Stimulated activated CD8-positive, alpha-beta memory T cell treated with anti-CD3 and anti-CD28 coated beads, Interleukin-4, amount 100 ng/mL, for 1 hour (primary cell): ENCODE data around the gene TEX48.

ENCODE experiments used
- DNase-seq, 2 donors: peaks; one replicate each; pipeline ENCODE4 v3.0.0-alpha.2; 2020; ENCODE audit warnings: low read depth in 2 of 2, low spot score in 1 of 2

TEX48 gene

DNA sequence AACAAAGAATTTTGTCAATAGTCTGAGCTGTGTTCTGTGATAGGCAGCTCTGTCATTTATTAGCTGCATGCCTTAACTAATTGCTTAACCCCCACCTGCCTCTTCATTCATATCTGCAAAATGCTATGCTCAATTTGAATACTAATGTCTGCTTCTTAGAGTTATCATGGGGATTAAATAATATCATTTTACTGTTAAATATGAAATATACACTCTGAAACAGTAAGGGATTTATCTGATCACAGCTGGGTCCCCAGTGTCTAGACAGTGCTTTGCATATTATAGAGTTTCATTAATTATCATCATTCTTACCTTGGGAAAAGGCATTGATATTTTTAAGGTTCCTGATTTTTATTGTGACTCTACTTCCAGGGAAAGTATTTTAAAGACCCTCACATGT is 12.0 kb downstream of the TEX48 start:
- DNase-seq = no peak

DNA sequence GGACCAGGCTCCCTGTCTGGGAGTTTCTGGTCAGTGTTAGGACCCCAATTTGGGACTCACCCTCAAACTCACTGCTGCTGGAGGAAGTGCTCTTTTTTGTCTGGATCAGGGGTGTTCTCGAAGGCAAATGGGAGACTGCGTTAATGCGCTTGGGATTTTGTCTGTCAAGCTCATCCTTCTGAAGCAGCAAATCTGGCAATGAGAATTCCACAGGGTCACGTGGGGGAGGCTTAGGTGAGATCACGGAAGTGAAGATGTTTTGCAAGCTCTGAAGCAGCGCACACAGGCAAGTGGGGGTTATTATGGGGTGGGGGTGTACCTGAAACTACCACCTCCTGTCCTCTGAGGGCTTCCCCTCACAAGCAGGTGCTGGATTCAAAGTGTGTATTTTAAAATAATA is 13.8 kb downstream of the TEX48 start:
- no peak for DNase-seq

DNA sequence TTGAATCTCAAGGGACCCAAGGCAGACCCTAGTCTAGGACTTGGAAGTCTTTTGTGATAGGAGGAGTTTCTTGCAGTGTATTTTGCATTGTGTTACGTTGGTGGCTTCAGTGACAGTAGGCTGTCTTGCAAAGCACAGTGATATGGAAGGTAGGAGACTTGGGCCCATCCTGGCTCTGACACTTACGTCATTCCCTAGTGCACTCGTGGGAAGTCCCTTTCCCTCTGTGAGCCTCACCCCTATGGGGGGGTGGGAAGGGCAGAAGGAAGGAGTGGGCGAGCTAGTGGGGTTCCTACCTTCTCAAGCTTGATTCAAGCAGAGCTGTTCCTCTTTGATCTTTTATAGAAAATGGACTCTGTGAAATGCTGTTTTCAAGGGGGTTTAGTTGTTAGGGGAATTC is 15.1 kb downstream of the TEX48 start:
- no peak for DNase-seq

DNA sequence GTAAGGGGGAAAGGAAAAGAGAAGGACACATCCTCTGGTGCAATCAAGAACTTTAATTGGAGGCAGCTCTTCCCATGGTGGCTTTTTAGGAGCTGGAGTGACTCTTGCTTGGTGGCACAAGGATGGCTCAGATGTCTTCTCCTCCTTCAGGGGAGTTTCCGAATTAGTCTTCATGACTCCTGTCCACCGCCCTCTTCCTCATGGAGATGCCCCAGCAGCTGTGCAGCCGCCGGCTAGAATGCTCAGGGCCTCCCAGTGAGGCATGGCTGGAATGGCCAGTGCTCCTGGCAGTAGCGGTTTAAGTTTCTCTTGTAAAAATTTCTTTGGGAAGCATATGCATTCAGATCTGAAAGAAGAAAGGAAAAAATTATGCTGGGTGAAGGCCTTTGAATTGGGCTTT is 15.6 kb downstream of the TEX48 start:
- DNase-seq = no peak

DNA sequence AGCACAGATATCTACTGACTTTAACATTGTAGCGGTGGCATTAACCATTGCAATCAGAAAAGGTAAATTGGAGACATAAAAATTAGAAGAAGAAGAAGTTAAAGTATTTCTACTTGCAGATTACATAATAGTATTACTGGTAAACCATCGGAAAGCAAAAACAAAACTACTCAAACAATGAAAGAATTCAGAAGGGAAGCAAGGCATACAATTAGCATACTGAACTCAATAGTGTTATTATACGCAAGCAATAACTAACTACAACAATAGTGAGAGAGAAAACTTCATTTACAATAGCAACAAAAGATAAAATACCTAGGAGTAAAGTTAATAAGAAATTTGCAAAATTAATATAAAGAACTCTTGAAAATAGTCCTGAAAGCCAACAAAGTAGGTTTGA is 17.8 kb downstream of the TEX48 start:
- DNase-seq = no peak

DNA sequence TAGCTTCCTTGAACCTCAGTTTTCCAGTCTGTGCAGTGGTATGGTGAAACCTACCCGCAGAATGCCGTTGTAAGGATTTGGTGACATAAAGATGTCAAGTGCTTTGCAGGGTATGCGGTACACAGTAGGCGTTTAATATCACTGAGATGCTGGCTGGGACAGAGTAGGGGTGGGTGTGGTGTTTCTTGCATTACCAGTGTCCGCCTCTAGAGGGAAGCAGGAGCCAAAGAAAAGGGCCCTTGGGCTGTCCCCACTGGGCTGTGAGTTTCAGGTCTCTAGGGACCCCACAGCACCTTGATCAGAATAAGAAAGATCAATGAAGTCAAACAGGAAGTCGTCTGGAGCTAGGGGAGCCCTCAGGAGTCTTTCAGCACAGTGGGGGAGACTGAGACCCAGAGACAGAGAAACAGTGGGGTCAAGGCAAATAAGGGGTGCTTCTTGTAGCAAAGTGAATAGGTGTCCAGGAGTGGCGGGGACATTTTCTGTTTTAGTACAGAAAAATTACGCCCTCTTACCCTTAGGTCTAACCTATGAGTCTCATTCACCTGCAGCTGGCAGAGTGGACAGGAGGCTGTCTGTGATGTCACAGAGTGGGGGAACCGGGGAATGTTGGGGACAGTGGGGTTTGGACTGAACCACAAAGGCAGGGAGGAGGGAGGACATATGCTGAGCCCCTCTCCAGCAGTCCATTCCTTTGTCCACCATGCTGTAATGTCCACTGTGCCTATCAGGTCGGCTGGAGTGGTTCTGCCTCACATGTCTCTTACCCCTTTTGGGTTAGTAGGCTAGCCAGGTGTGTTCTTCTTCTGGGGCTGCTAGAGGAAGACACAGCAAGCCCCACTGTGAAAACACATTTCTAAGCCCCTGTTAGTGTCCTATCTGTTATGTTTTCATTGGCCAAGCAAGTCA is 19.7 kb downstream of the TEX48 start:
- peak; percentile 27 to 30 for DNase-seq

DNA sequence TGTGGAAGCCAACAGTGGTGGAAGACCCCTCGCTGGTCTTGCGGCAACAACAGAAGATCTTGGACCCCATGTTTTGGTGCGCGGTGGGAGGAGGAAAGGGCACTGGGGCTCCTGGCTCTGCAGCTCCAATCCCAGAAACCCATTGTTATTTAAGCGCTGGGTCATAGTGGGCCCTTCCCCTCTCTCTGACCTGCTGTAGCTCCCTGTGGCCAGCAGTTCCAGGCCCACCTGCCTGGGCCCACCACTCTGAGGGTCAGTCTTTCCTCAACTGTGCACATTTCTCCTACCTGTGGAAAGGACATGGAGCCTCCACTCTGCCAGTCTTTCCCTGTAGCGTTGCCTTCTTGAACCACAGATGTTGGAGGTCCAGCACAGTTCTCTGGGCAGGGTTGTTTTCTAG is 24.3 kb downstream of the TEX48 start, which contains the start of gene TEX53:
Gene TEX53 (minus strand): TSS at position 101 of the 400 bp plus-strand sequence. CDS start 31 bp downstream, at position 70.
- no peak for DNase-seq

DNA sequence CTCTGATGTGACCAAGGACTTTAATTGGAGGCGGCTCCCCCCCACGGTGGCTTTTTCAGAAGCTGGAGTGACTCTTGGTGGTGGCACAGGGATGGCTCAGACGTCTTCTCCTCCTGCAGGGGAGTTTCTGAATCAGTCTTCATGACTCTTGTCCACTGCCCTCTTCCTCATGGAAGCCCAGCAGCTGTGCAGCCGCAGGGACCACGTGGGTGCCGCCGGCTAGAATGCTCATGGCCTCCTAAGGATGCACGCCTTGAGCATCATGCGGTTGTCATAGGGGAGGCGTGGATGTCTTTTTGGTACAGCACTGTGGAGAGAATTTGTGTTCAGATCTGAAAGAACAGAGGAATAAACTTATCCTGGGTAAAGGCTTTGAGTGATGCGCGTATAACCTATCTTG is 25.7 kb downstream of the TEX48 start:
- DNase-seq = no peak

DNA sequence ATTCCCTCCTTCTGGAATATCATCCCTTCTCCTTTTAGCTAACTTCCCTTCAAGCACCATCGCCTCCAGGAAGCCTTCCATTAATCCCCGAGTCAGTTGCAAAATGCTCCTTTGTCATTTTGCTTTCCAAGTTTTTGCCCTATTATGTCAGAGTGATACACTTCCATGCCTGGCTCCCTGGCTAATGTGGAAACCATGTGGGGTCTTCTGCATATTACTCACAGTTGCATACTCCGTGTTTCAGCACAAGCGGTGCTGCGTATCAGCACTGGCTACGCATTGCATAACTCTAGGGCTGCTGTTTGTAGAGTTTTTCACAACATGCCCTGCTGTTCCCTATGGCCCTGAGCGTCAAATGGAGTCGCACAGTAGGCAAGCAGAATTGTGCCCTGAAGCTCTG is 26.3 kb downstream of the TEX48 start:
- DNase-seq = no peak

DNA sequence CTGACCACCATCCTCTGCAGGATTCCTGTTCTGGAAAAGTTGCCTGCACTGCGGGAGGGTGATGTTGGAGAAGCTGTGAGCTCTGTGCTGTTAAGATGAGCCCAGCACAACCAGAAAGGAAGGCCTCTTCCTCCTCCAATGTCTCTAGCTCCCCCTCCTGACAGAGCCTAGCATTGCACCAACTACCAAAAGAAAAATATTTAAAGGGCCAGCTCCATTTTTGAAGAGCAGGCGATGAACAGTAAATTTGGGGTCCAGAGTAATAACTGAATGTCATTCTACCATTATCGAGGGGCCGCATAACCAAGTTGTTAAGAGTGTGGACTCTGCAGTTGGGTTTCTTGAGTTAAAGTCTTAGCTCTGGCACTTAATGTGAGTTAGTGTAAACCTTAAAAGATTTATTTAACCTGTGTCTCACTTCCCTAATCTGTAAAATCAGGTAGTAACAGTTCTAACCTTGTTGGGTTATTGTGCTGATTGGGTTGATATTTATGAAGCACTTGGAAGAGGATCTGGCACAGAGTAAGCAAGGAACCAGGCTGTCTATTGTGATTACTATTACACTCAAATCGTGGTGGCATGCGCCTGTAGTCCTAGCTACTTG is 28.3 kb downstream of the TEX48 start:
- peak; percentile 65 to 67 for DNase-seq

DNA sequence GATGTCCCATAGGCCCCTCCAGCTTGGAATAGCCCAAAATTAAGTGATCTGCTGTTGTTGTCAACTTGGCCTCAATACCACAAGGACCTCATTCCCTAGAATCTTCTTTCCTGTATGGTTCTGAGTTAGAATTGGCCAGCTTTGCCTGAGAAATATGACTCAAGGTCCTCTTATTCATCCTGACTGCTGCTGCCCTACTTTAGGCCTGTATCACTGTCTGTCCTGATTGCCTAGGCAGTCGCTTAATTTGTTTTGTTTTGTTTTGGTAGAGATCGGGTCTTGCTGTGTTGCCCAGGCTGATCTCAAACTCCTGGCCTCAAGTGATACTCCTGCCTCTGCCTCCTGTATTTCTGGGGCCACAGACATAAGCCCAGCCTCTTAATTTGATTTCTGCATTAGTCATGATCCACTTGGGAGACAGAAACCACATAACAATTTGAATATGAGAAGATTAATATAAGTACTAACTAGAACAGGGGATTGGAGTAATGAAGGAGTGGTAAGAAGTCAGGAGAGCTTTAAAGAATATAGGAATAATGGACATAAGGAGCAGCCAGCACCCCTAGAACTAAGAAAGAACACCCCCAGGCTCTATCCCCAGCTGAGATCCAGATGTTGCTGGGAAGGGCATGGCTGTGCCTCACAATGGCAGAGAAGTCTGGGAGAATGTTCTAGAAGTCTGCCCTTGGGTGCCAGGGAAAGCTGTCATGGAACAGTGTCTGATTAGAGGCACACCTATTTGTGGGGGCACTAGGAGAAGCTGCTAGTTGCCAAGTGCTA is 29.0 kb downstream of the TEX48 start:
- no peak for DNase-seq

DNA sequence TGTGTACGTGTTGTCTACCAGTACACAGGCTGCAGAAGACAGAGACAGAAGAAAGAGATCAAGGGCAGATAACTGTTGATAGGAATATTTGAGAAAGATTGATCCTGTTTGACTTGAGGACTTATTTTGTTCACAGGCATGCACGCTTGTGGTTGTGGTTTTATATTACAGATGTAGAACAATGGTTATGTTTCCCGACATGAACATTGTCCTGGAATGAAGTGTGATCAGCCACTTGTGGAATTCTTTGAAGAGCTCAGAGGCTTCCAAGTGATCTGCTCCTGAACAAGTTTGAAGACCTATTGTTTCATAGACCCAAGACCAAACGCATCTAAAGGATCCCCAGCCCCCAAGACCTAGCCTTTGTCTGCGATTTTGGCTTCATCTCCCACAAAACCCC is 38.1 kb downstream of the TEX48 start:
- no peak for DNase-seq

DNA sequence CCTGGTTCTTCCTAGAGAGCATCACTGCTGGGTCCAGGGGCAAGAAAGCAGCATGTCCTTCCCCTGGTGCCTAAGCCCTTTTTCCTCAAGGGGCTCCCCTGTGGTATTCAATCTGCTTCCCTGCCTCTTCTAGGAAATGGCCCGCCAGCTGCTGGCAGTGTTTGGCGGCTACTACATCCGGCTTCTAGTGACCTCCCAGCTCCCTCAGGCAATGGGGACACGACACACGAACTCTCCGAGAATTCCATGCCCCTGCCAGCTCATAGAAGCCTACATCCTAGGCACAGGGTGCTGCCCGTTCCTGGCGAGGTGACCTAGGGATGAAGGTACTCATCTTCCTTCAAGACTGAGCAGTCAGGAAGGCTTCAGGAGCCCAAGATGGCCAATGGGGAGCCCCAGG is 39.0 kb downstream of the TEX48 start:
- DNase-seq = no peak

DNA sequence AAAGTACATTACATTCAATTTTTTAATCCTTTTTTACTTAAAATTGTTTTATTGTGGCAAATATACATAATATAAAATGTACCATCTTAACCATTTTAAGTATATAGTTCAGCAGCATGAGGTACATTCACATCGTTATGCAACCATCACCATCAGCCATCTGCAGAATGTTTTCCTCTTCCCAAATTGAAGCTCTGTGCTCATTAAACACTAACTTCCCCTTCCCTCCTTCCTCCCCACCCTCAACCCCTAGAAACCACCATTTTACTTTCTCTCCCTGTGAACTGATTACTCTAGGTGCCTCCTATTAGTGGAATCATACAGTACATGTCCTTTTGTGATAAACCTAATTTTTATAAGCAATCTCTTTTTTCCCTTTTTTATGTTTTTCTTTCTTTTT is 40.0 kb downstream of the TEX48 start:
- no peak for DNase-seq

DNA sequence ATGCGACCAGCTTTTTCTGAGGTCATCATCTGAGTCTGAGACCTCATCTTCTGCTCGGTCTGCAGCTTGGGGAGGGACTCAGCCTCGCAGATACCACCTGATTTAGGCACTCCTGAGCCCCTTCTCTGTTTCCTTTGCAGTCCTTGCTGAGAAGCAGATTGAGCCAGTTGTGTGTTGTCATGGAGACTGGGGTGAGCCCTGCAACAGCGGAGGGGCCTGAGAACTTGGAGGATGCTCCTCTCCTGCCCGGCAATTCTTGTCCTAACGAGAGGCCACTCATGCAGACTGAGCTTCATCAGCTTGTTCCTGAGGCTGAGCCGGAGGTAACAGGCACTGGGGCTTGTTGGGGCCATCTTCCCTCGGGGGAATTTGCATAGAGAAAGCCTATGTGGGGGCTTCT is 43.6 kb downstream of the TEX48 start:
- no peak for DNase-seq

DNA sequence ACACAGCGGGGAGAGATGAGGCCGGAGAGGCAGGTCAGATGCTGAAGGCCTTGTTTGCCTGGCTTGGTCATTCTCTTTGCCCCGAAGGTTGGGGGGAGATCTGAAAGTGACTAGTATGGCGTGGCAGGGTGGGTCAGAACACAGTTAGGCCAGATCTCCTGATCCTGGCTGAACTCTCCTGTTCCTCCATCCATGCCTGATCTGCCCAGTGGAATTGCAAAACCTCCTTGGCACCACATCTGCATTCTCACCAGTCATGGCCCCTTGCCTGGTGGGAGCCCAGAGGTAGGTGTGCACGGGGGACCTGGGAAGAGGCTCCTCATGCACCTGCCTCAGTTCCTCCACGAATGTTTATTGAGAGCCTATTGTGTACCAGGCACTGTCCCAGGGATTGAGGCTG is 47.6 kb downstream of the TEX48 start:
- DNase-seq = no peak

DNA sequence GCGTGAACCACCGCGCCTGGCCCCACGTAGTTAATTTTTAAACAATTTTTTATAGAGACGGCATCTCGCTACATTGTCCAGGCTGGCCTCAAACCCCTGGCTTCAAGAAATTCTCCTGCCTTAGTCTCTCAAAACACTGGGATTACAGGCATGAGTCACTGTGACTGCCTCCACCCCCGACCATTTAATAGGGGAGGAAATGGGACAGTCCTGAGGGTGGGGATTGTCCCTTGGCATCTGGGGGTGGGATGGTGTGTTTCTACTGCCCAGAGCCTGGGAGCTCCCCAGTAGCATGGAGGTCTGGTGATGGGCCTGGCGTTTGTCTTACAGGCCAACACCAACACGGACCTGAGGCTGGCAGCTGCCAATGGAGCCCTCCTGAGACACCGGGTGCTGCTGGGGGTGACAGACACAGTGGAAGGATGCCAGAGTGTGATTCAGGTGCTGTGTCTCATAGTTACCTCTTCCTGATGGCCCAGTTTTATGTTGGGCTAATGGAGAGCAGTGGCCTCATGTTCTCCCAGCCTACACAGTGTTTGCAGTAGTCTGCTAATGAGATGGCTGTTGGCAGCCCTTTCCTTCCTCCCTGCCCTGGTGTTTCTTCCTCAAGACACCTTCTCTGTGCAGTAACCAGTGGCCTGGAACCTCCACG is 48.4 kb downstream of the TEX48 start:
- no peak for DNase-seq

DNA sequence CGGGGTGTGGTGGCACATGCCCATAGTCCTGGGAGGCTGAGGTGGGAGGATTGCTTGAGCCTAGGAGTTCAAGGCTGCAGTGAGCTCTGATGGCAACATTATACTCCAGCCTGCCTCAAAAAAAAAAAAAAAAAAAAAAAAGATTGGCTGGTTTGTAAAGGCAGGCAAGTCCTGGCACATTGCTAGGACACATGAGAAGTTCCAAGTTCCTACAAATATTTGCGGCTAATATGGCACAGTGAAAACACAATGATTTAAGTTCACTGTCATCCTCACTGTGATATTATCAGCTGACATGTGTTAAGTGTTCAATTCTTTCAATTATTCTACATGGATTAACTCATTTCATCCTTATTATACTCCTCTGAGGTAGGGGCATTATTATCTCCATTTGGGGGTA is 50.8 kb downstream of the TEX48 start:
- no peak for DNase-seq

DNA sequence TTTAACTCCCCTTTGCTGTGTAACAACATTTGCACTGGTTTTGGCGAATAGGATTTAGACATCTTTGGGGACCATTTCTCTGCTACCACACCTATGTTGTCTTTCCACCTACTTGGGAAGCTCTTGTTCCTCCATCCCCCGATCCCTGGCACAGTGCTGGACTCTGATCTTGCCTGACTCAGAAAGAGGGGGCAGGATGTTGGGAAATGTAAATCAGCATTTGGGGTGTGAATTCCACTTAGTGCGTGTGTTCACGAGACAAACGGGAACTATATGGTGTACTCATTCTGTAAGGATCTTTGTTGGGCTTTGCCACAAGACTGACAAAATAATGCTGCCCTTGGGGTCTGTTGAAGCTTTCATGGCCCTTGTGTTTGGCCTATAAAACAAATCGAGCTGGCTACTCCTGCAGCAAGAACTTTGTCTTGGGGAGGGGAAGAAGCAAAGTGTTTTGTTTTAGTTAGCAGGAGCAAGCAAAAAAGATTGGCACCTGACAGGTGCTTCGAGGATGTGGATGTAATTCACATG is 52.4 kb downstream of the TEX48 start:
- DNase-seq = no peak

DNA sequence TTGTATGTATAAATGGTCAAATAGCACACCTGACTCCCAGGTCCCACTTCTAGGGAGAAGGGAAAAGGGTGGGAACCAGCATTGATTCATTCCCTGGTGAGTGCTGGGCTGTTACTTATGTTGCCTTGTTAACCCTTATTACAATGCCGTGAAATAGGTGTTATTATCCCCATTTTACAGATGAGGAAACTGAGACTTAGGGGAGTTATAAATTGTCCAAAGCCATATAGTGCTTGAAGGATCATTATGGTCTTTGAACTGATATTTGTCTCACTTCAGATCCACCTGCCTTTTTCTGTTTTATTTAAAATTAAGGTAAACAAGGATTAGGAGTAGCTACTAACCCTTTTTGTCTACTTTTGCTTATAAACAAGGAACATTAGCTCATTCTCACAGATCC is 54.4 kb downstream of the TEX48 start:
- DNase-seq = no peak

DNA sequence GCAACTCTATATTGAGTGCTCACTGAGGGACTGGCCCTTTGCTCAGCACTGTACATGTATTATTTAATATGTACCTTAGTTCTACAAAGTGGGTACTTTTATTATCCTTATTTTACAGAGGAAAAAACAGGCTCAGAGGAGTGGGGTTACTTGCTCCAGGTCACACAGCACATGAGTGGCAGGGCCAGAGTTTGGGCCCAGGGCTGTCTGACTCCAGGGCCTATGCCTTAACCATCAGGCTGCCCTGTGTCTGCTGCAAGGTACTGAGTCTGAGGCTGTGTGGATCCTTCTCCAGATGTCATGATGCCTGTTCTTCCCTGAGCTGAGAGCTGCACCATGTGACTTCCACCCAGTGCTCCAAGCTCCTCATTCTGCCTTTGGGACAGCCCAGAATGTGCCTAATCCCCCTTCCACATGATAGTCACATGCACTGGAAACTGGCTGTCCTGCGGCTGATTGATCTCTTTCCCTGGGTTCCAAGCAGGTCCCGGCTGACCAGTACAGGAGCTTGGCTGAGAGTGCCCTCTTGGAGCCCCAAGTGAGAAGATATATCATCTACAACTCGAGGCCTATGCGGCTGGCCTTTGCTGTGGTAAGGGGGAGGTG is 55.5 kb downstream of the TEX48 start:
- DNase-seq = no peak
